GM13976 (cell line): ENCODE results near the gene MAPT.

ENCODE experiments used
- DNase-seq: peaks from one replicate; pipeline ENCODE4 v3.0.0; 2012; ENCODE audit warnings: low spot score
- CTCF ChIP-seq: IDR thresholded peaks from 2 replicates; pipeline ENCODE4 v1.5.1; 2012; ENCODE audit warnings: borderline replicate concordance, mild to moderate bottlenecking; ENCODE audit not compliant: insufficient read depth; ENCODE audit errors: extremely low read depth, missing control alignments, control extremely low read depth
- in situ Hi-C: fragments of 300-500 bp; cut with MboI; formaldehyde crosslinking; loops from one replicate; pipeline ENCODE4 v1.12.0; 2022; ENCODE audit warnings: low sequenced_read_pairs, mixed read lengths, inconsistent platforms; ENCODE audit not compliant: unreplicated experiment

The MAPT gene

GRCh38 chr17:45851022-45851421, 43.3 kb upstream of the MAPT start:
- in situ Hi-C loops: no loop called here
- TF ChIP-seq CTCF: no peak
- no peak for DNase-seq

- TF ChIP-seq CTCF: no peak
- in situ Hi-C loops: no loop called here
- no peak for DNase-seq
These were observed 42.9 kb upstream of the MAPT start for GRCh38 chr17:45851464-45851863.

- in situ Hi-C loops: no loop called here
- no peak for TF ChIP-seq CTCF
- DNase-seq: no peak
These were observed 42.5 kb upstream of the MAPT start for GRCh38 chr17:45851873-45852272.

GRCh38 chr17:45852535-45853297, 41.6 kb upstream of the MAPT start:
- in situ Hi-C loops: no loop called here
- DNase-seq: peak; percentile 72
- TF ChIP-seq CTCF: peak; percentile 90

GRCh38 chr17:45854209-45854608, 40.1 kb upstream of the MAPT start:
- in situ Hi-C loops: no loop called here
- TF ChIP-seq CTCF: no peak
- DNase-seq: no peak

GRCh38 chr17:45855691-45856336, 38.5 kb upstream of the MAPT start:
- in situ Hi-C loops: no loop called here
- TF ChIP-seq CTCF: no peak
- no peak for DNase-seq
